GM19463 (cell line): ENCODE results near the gene AGFG2.

Source experiments
- ATAC-seq: cut with Tn5 transposase; IDR thresholded peaks from one replicate; pipeline ENCODE4 v1.9.1; 2021; ENCODE audit warnings: mild to moderate bottlenecking, moderate library complexity; ENCODE audit not compliant: unreplicated experiment

Gene AGFG2

GRCh38 chr7:100571829-100572116 is 32.8 kb downstream of the AGFG2 start:
- ATAC-seq, result no peak

GRCh38 chr7:100572281-100572948 is 33.4 kb downstream of the AGFG2 start:
- no peak for ATAC-seq

GRCh38 chr7:100572949-100573675 is 34.1 kb downstream of the AGFG2 start:
- ATAC-seq, result no peak

GRCh38 chr7:100573691-100574361 is 34.8 kb downstream of the AGFG2 start, which contains the start of gene SAP25:
TSS of gene SAP25 (minus strand) at chr7:100573900. CDS start at chr7:100573742, 158 bp downstream.
- ATAC-seq, result no peak

GRCh38 chr7:100574362-100575205 is 35.6 kb downstream of the AGFG2 start:
- no peak for ATAC-seq

GRCh38 chr7:100575206-100575631 is 36.2 kb downstream of the AGFG2 start:
- ATAC-seq, result no peak

GRCh38 chr7:100575746-100576383 is 36.9 kb downstream of the AGFG2 start:
- ATAC-seq, result no peak

GRCh38 chr7:100576384-100576993 is 37.5 kb downstream of the AGFG2 start:
- ATAC-seq, result no peak

GRCh38 chr7:100577103-100577502 is 38.1 kb downstream of the AGFG2 start:
- no peak for ATAC-seq

GRCh38 chr7:100577507-100577906 is 38.5 kb downstream of the AGFG2 start:
- no peak for ATAC-seq

GRCh38 chr7:100578246-100579183 is 39.5 kb downstream of the AGFG2 start:
- no peak for ATAC-seq

GRCh38 chr7:100580466-100581283 is 41.7 kb downstream of the AGFG2 start:
- ATAC-seq, result no peak

- ATAC-seq, result no peak
Observed at GRCh38 chr7:100582041-100582579, 43.1 kb downstream of the AGFG2 start.

- no peak for ATAC-seq
Observed at GRCh38 chr7:100582650-100583049, 43.6 kb downstream of the AGFG2 start.

GRCh38 chr7:100583132-100584053 is 44.4 kb downstream of the AGFG2 start:
- ATAC-seq, result no peak

GRCh38 chr7:100584054-100584682 is 45.2 kb downstream of the AGFG2 start:
- ATAC-seq, result no peak
